HepG2 (cell line): ENCODE results near the gene SPATA13. TPM values are rescaled to one million over a fixed set of nuclear protein-coding genes. Genes with fewer than 3 reads are reported as not detected.

ENCODE experiments used
- ATAD3A ChIP-seq: sonication (generic); formaldehyde crosslinking; IDR thresholded peaks from 2 replicates; pipeline ENCODE4 v1.4.0; 2020; ENCODE audit warnings: missing genetic modification reagents
- DR1 ChIP-seq: sonication (generic); formaldehyde crosslinking; IDR thresholded peaks from 2 replicates; pipeline ENCODE4 v1.8.0; 2021; ENCODE audit warnings: mild to moderate bottlenecking, missing genetic modification reagents, inconsistent platforms
- HNF4A ChIP-seq: sonication (generic); formaldehyde crosslinking; IDR thresholded peaks from 2 replicates; pipeline ENCODE4 v1.4.0; 2020; ENCODE audit warnings: missing genetic modification reagents
- HNRNPK ChIP-seq: fragments of 200-400 bp; formaldehyde crosslinking; IDR thresholded peaks from 2 replicates; pipeline ENCODE4 v1.6.1; 2018; ENCODE audit warnings: low read length, low read depth, moderate library complexity, mild to moderate bottlenecking; ENCODE audit not compliant: poor library complexity, severe bottlenecking
- HOXD1 ChIP-seq: sonication (generic); formaldehyde crosslinking; IDR thresholded peaks from 2 replicates; pipeline ENCODE4 v1.5.0; 2020; ENCODE audit warnings: missing genetic modification reagents
- ISX ChIP-seq: sonication (generic); formaldehyde crosslinking; conservative IDR thresholded peaks from 2 replicates; pipeline ENCODE4 v1.5.0; 2020; ENCODE audit warnings: missing genetic modification reagents
- NR2F1 ChIP-seq, 2 experiments: fragments of 450-650 bp in 1 of 2; formaldehyde crosslinking in 1 of 2; IDR thresholded peaks; 2 replicates each; pipeline versions ENCODE4 v1.5.0 to v1.6.1; 2016 to 2020; ENCODE audit warnings: mild to moderate bottlenecking in 1 of 2, missing compliant biosample characterization in 1 of 2, missing genetic modification reagents in 1 of 2, moderate library complexity in 1 of 2
- RFXAP ChIP-seq: sonication (generic); formaldehyde crosslinking; IDR thresholded peaks from 2 replicates; pipeline ENCODE4 v1.4.0; 2020; ENCODE audit warnings: missing genetic modification reagents, borderline replicate concordance
- SP5 ChIP-seq: IDR thresholded peaks from 2 replicates; pipeline ENCODE4 v1.6.1; 2016; ENCODE audit warnings: low read depth, borderline replicate concordance
- SSRP1 ChIP-seq: IDR thresholded peaks from 2 replicates; pipeline ENCODE4 v1.6.1; 2016; ENCODE audit warnings: control low read depth
- TFDP2 ChIP-seq: sonication (generic); formaldehyde crosslinking; IDR thresholded peaks from 2 replicates; pipeline ENCODE4 v1.4.0; 2020; ENCODE audit warnings: missing genetic modification reagents
- ZBTB1 ChIP-seq: sonication (generic); formaldehyde crosslinking; IDR thresholded peaks from 2 replicates; pipeline ENCODE4 v1.4.0; 2020; ENCODE audit warnings: missing genetic modification reagents, borderline replicate concordance
- ZBTB39 ChIP-seq: sonication (generic); formaldehyde crosslinking; IDR thresholded peaks from 2 replicates; pipeline ENCODE4 v1.5.0; 2020; ENCODE audit warnings: missing genetic modification reagents
- ZMAT3 ChIP-seq: sonication (generic); formaldehyde crosslinking; conservative IDR thresholded peaks from 2 replicates; pipeline ENCODE4 v1.7.0; 2021; ENCODE audit warnings: missing genetic modification reagents
- ZNF18 ChIP-seq: sonication (generic); formaldehyde crosslinking; IDR thresholded peaks from 2 replicates; pipeline ENCODE4 v1.8.0; 2022; ENCODE audit warnings: mild to moderate bottlenecking, missing genetic modification reagents; ENCODE audit not compliant: insufficient replicate concordance
- ZNF282 ChIP-seq: fragments of 450-650 bp; IDR thresholded peaks from 2 replicates; pipeline ENCODE4 v1.6.1; 2018; ENCODE audit not compliant: partially characterized antibody
- ZNF292 ChIP-seq: sonication (generic); formaldehyde crosslinking; IDR thresholded peaks from 2 replicates; pipeline ENCODE4 v1.8.1; 2022; ENCODE audit warnings: mild to moderate bottlenecking, low read depth, missing genetic modification reagents, borderline replicate concordance
- ZNF432 ChIP-seq: sonication (generic); formaldehyde crosslinking; IDR thresholded peaks from 2 replicates; pipeline ENCODE4 v1.5.0; 2020; ENCODE audit warnings: missing genetic modification reagents, mild to moderate bottlenecking, borderline replicate concordance
- ZNF703 ChIP-seq: sonication (generic); formaldehyde crosslinking; IDR thresholded peaks from 2 replicates; pipeline ENCODE4 v1.5.1; 2020; ENCODE audit warnings: missing genetic modification reagents, mild to moderate bottlenecking, moderate library complexity, borderline replicate concordance
- ZNF782 ChIP-seq: sonication (generic); formaldehyde crosslinking; IDR thresholded peaks from 2 replicates; pipeline ENCODE4 v1.4.0; 2020; ENCODE audit warnings: missing genetic modification reagents, mild to moderate bottlenecking, borderline replicate concordance
- ZNF878 ChIP-seq: sonication (generic); formaldehyde crosslinking; IDR thresholded peaks from 2 replicates; pipeline ENCODE4 v1.8.1; 2023; ENCODE audit warnings: mild to moderate bottlenecking, missing genetic modification reagents, moderate library complexity
- polyA plus RNA-seq, 8 experiments: library from polyadenylated mRNA; depleted of rRNA in 3 of 8; stranded (reverse) in 7 of 8; unstranded in 1 of 8; fragments of >200 nt; fragmentation: Illumina TruSeq in 4 of 8; extraction: Trizol in 4 of 8; gene quantifications; 2 replicates each; pipeline versions ENCODE4 v1.2.1 to v1.2.3, GENCODE V29; 2011 to 2016; ENCODE audit warnings: low read depth in 4 of 8, missing spikeins in 1 of 8, mixed read lengths in 1 of 8; ENCODE audit not compliant: insufficient read depth in 1 of 8
- total RNA-seq, 5 experiments: library from RNA; depleted of rRNA; stranded (reverse); fragments of >200 nt; fragmentation: Illumina TruSeq; extraction: Trizol; gene quantifications; 2 replicates each; pipeline ENCODE4 v1.2.3, GENCODE V29; 2016; ENCODE audit warnings: low read depth in 1 of 5
- TF ChIP-seq, protein P1 (sequence below): IDR thresholded peaks from 2 replicates; pipeline ENCODE4 v1.6.1; 2016; ENCODE audit warnings: missing biosample characterization, missing genetic modification reagents, low read depth
- TF ChIP-seq, protein P2 (sequence below): IDR thresholded peaks from 2 replicates; pipeline ENCODE4 v1.6.1; 2018; ENCODE audit warnings: missing genetic modification reagents, mild to moderate bottlenecking, missing compliant biosample characterization

Gene SPATA13
- total and polyA plus RNA-seq, 2 of the 13 experiments (the other 11 are each of a cell fraction or from before 2014, with no cell fraction given), result 11.3 to 14.2 TPM

DNA sequence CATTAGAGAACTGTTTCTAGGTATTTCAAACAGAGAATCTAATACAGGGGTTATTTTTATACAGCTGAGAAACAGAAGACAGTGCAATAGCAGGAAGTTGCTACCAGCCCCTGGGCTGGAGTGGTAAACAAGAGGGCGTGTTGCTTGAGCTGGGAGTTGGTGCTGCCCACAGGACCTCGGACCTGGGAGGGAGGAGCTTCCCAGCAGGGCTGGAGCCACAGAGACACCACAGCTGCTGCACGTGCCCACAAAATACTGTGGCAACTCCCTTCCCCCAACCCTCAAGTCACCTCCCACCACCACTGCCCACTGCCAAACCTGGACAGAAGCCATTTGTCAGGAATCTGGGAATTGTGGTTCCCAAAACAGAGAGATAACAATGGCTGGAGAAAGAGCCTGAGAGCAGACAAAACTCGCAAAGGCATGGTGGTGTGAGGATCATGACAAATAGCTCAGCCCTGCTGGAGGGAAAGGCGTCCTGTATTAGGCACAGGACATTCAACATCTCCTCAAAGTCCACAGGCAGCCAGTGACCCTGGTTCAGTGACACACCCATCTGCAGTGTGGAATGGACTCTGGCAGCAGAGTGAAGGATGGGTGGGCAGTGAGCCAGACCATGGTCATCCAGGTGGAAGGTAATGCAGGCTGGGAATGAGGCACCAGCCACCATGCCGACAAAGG, 57.2 kb downstream of the SPATA13 start (continued):
- TF ChIP-seq HNF4A (CRISPR knock-in tag) (peak; percentile 66), DR1 (CRISPR knock-in tag) (no peak), ZNF18 (peak; percentile 71), TFDP2 (CRISPR knock-in tag) (no peak), ZNF432 (no peak), ZNF878 (CRISPR knock-in tag) (no peak), ZNF703 (CRISPR knock-in tag) (no peak), SSRP1 (no peak), RFXAP (CRISPR knock-in tag) (no peak; the same call in 1 of the 2 replicates), ZNF292 (CRISPR knock-in tag) (peak; percentile 29; the same call in 1 of the 2 replicates), HOXD1 (no peak), HNRNPK (no peak), NR2F1 (CRISPR knock-in tag; IDR thresholded peaks at IDR 0.05) (no peak), ATAD3A (CRISPR knock-in tag) (no peak), ZNF782 (CRISPR knock-in tag) (peak; percentile 41; the same call in 1 of the 2 replicates), ZBTB39 (no peak), ZBTB1 (CRISPR knock-in tag) (no peak), ISX (CRISPR knock-in tag) (no peak), ZMAT3 (CRISPR knock-in tag) (0 out of 2 replicates have a peak, but pooled peaks have one; percentile 27), ZNF282 (no peak), SP5 (peak; percentile 61)
- TF ChIP-seq, protein P1, sequence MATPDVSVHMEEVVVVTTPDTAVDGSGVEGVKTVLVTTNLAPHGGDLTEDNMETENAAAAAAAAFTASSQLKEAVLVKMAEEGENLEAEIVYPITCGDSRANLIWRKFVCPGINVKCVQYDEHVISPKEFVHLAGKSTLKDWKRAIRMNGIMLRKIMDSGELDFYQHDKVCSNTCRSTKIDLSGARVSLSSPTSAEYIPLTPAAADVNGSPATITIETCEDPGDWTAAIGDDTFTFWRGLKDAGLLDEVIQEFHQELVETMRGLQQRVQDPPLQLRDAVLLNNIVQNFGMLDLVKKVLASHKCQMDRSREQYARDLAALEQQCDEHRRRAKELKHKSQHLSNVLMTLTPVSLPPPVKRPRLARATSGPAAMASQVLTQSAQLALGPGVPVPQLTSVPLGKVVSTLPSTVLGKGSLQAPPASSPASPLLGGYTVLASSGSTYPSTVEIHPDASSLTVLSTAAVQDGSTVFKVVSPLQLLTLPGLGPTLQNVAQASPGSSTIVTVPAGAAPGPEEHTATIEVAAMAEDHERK (CRISPR knock-in tag), result no peak
- TF ChIP-seq, protein P2, sequence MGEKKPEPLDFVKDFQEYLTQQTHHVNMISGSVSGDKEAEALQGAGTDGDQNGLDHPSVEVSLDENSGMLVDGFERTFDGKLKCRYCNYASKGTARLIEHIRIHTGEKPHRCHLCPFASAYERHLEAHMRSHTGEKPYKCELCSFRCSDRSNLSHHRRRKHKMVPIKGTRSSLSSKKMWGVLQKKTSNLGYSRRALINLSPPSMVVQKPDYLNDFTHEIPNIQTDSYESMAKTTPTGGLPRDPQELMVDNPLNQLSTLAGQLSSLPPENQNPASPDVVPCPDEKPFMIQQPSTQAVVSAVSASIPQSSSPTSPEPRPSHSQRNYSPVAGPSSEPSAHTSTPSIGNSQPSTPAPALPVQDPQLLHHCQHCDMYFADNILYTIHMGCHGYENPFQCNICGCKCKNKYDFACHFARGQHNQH, result peak; percentile 53
